LNCAP (cell line): ENCODE data around the gene SLC30A2.
A peak's percentile ranks its signal among the peaks of the same experiment; 100 is the strongest.

Experiments used
- CTCF ChIP-seq: fragments of 450-650 bp; IDR thresholded peaks from 2 replicates; pipeline ENCODE4 v1.5.1; 2017; ENCODE audit warnings: mild to moderate bottlenecking

SLC30A2 gene

GRCh38 chr1:26006710-26007109 lies 39.2 kb downstream of the SLC30A2 start:
- TF ChIP-seq CTCF, result no peak

GRCh38 chr1:26005434-26006105 lies 40.3 kb downstream of the SLC30A2 start:
- no peak for TF ChIP-seq CTCF

GRCh38 chr1:26003756-26004155 lies 42.2 kb downstream of the SLC30A2 start:
- no peak for TF ChIP-seq CTCF

- no peak for TF ChIP-seq CTCF
These were observed 42.7 kb downstream of the SLC30A2 start for GRCh38 chr1:26003262-26003661.

GRCh38 chr1:25999041-25999800 lies 46.7 kb downstream of the SLC30A2 start:
- no peak for TF ChIP-seq CTCF

- TF ChIP-seq CTCF, result peak; percentile 68
These were observed 47.8 kb downstream of the SLC30A2 start, which contains the start of gene PAFAH2 for GRCh38 chr1:25997828-25998761. Gene PAFAH2 (minus strand): TSS chr1:25998063. CDS start chr1:25990816, 7,247 bp downstream.
